ENCODE measurements around the gene HP1BP3.

HP1BP3 gene

GRCh38 chr1:20709868-20710267 is 77.2 kb downstream of the HP1BP3 start:
- ChIA-PET POLR2A (no interaction called here), CTCF (no interaction called here)
- TF ChIP-seq ARNT (IDR thresholded peaks at IDR 0.05), result no peak
- TF ChIP-seq, protein P1, sequence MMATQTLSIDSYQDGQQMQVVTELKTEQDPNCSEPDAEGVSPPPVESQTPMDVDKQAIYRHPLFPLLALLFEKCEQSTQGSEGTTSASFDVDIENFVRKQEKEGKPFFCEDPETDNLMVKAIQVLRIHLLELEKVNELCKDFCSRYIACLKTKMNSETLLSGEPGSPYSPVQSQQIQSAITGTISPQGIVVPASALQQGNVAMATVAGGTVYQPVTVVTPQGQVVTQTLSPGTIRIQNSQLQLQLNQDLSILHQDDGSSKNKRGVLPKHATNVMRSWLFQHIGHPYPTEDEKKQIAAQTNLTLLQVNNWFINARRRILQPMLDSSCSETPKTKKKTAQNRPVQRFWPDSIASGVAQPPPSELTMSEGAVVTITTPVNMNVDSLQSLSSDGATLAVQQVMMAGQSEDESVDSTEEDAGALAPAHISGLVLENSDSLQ (IDR thresholded peaks at IDR 0.05), result no peak
- TF ChIP-seq BHLHE40 (IDR thresholded peaks at IDR 0.05; ENCODE audit: borderline replicate concordance), result no peak
- TF ChIP-seq LEF1 (IDR thresholded peaks at IDR 0.05; ENCODE audit: borderline replicate concordance), result no peak
- TF ChIP-seq FOXM1 (IDR thresholded peaks at IDR 0.05; ENCODE audit: borderline replicate concordance), result no peak
- TF ChIP-seq L3MBTL2 (conservative IDR thresholded peaks at IDR 0.05), result no peak
- no peak for TF ChIP-seq SP1 (IDR thresholded peaks at IDR 0.05)
- TF ChIP-seq TARDBP (IDR thresholded peaks at IDR 0.05), result no peak
- TF ChIP-seq FOXK2 (IDR thresholded peaks at IDR 0.05), result no peak
- no peak for TF ChIP-seq HDGF (IDR thresholded peaks at IDR 0.05; ENCODE audit: borderline replicate concordance)
- TF ChIP-seq SUZ12 (IDR thresholded peaks at IDR 0.05), result no peak
- no peak for TF ChIP-seq ELF4 (IDR thresholded peaks at IDR 0.05)
- no peak for TF ChIP-seq CTBP1 (IDR thresholded peaks at IDR 0.05; ENCODE audit: borderline replicate concordance)
- no peak for TF ChIP-seq FOXA1 (IDR thresholded peaks at IDR 0.05)
- no peak for TF ChIP-seq ZNF384 (IDR thresholded peaks at IDR 0.05)
- TF ChIP-seq NFRKB (IDR thresholded peaks at IDR 0.05), result no peak
- DNase-seq (ENCODE audit: extremely low spot score), result no peak

DNA sequence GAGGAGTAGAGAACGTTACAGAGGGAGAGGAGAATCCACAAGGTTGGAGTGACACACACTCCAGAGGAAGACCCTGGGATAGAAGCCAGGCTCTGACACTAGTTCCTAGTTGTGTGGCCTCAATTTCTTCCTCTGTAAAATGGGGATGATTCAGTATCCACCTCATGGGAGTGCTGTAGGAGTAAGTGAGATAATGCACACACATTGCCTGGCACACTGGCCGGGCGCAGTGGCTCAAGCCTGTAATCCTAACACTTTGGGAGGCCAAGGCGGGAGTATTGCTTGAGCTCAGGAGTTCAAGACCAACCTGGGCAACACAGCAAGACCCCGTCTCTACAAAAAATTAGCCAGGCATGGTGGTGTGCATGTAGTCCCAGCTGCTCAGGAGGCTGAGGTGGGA is 78.2 kb downstream of the HP1BP3 start:
- DNase-seq (ENCODE audit: extremely low spot score), result no peak
- POLR2A ChIA-PET, result no interaction called here
- CTCF ChIA-PET, result interaction anchor here (1.1 kb wide), 1 partner anchor 12 kb away, joined by 5 read pairs; no protein-coding TSS in a partner anchor
- TF ChIP-seq, protein P1 (IDR thresholded peaks at IDR 0.05), result no peak
- no peak for TF ChIP-seq FOXM1 (IDR thresholded peaks at IDR 0.05; ENCODE audit: borderline replicate concordance)
- no peak for TF ChIP-seq L3MBTL2 (conservative IDR thresholded peaks at IDR 0.05)
- TF ChIP-seq HDGF (IDR thresholded peaks at IDR 0.05; ENCODE audit: borderline replicate concordance), result no peak
- TF ChIP-seq FOXA1 (IDR thresholded peaks at IDR 0.05), result no peak
- TF ChIP-seq SP1 (IDR thresholded peaks at IDR 0.05), result no peak
- no peak for TF ChIP-seq SUZ12 (IDR thresholded peaks at IDR 0.05)
- TF ChIP-seq NFRKB (IDR thresholded peaks at IDR 0.05), result no peak
- TF ChIP-seq CTBP1 (IDR thresholded peaks at IDR 0.05; ENCODE audit: borderline replicate concordance), result no peak
- TF ChIP-seq LEF1 (IDR thresholded peaks at IDR 0.05; ENCODE audit: borderline replicate concordance), result no peak
- no peak for TF ChIP-seq ELF4 (IDR thresholded peaks at IDR 0.05)
- TF ChIP-seq ZNF384 (IDR thresholded peaks at IDR 0.05), result no peak
- no peak for TF ChIP-seq TARDBP (IDR thresholded peaks at IDR 0.05)
- TF ChIP-seq FOXK2 (IDR thresholded peaks at IDR 0.05), result no peak
- TF ChIP-seq BHLHE40 (IDR thresholded peaks at IDR 0.05; ENCODE audit: borderline replicate concordance), result no peak
- no peak for TF ChIP-seq ARNT (IDR thresholded peaks at IDR 0.05)

DNA sequence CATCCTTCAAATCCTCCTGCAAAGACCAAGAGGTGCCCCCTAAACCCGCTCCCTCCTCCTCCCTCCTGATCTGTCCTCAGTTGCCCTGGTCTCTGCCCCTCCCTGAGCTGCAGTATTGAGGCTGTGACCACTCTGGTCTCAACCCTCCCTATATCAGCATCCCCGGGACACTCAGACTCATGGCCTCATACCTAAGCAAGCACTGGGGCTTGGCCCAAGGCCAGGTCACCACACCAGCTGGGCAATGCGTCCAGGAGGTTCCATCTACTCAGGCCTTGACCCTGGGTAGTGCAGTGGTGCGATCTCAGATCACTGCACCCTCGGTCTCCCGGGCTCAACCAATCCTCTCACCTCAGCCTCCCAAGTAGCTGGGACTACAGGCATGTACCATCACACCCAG is 79.0 kb downstream of the HP1BP3 start:
- no peak for DNase-seq (ENCODE audit: extremely low spot score)
- POLR2A ChIA-PET, result interaction anchor here (1.0 kb wide), 1 partner anchor 78 kb away, joined by 3 read pairs; no protein-coding TSS in a partner anchor
- CTCF ChIA-PET, result interaction anchor here (0.6 to 1.1 kb wide), 2 partner anchors 11 to 492 kb away, joined by 3 to 5 read pairs; no protein-coding TSS in a partner anchor
- TF ChIP-seq TARDBP (IDR thresholded peaks at IDR 0.05) (no peak), ELF4 (IDR thresholded peaks at IDR 0.05) (no peak), ARNT (IDR thresholded peaks at IDR 0.05) (no peak)

GRCh38 chr1:20706841-20707240 is 80.3 kb downstream of the HP1BP3 start:
- DNase-seq (ENCODE audit: extremely low spot score), result no peak
- no peak for TF ChIP-seq SP1 (IDR thresholded peaks at IDR 0.05)
- no peak for TF ChIP-seq ZNF384 (IDR thresholded peaks at IDR 0.05)
- no peak for TF ChIP-seq BHLHE40 (IDR thresholded peaks at IDR 0.05; ENCODE audit: borderline replicate concordance)
- TF ChIP-seq HDGF (IDR thresholded peaks at IDR 0.05; ENCODE audit: borderline replicate concordance), result no peak
- TF ChIP-seq ELF4 (IDR thresholded peaks at IDR 0.05), result no peak
- no peak for TF ChIP-seq CTBP1 (IDR thresholded peaks at IDR 0.05; ENCODE audit: borderline replicate concordance)
- TF ChIP-seq LEF1 (IDR thresholded peaks at IDR 0.05; ENCODE audit: borderline replicate concordance), result no peak
- TF ChIP-seq TARDBP (IDR thresholded peaks at IDR 0.05), result no peak
- no peak for TF ChIP-seq NFRKB (IDR thresholded peaks at IDR 0.05)
- TF ChIP-seq, protein P1 (IDR thresholded peaks at IDR 0.05), result no peak
- POLR2A ChIA-PET, result interaction anchor here (0.9 kb wide), 1 partner anchor 11 kb away, joined by 3 read pairs; the partner anchor contains the start of gene KIF17
- CTCF ChIA-PET, result interaction anchor here (0.6 to 2.7 kb wide), 2 partner anchors 10 to 61 kb away, joined by 3 to 11 read pairs; no protein-coding TSS in a partner anchor

DNA sequence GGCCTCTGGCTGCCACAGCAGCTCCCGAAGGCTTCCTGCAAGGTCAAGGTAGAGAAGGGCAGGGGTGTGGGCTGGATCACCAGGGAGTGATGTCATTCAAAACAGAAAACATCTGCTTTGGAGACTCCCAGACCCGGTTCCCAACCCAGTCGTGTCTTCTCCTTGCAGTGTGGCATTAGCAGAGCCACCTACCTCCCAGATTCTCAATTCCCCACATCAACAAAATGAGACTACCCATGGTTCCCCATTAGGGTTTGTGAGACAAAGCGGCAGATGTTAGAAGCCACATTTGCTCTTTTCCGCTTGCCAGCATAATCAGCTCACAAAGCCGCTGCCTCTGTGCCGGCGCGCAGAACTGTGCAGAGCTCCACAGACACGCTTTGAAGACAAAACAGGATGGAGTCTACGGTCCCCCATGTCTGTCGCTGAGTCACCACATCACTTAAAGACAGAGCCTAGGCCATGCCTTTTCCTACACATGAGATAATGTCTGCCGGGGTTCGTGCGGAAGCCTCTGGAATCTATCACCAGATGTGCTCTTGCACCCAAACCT is 81.8 kb downstream of the HP1BP3 start:
- no peak for TF ChIP-seq SUZ12 (IDR thresholded peaks at IDR 0.05)
- no peak for TF ChIP-seq FOXK2 (IDR thresholded peaks at IDR 0.05)
- TF ChIP-seq HDGF (IDR thresholded peaks at IDR 0.05; ENCODE audit: borderline replicate concordance), result no peak
- TF ChIP-seq ARNT (IDR thresholded peaks at IDR 0.05), result no peak
- no peak for TF ChIP-seq TARDBP (IDR thresholded peaks at IDR 0.05)
- TF ChIP-seq L3MBTL2 (conservative IDR thresholded peaks at IDR 0.05), result no peak
- no peak for TF ChIP-seq ZNF384 (IDR thresholded peaks at IDR 0.05)
- TF ChIP-seq LEF1 (IDR thresholded peaks at IDR 0.05; ENCODE audit: borderline replicate concordance), result no peak
- TF ChIP-seq FOXA1 (IDR thresholded peaks at IDR 0.05), result no peak
- TF ChIP-seq CTBP1 (IDR thresholded peaks at IDR 0.05; ENCODE audit: borderline replicate concordance), result no peak
- no peak for TF ChIP-seq FOXM1 (IDR thresholded peaks at IDR 0.05; ENCODE audit: borderline replicate concordance)
- no peak for DNase-seq (ENCODE audit: extremely low spot score)
- CTCF ChIA-PET, result interaction anchor here (2.7 kb wide), 1 partner anchor 8 kb away, joined by 11 read pairs; no protein-coding TSS in a partner anchor
- POLR2A ChIA-PET, result no interaction called here
